GM21786 (cell line): ENCODE results near the gene CCNDBP1.

Experiments
- ATAC-seq: cut with Tn5 transposase; IDR thresholded peaks from one replicate; pipeline ENCODE4 v1.9.1; 2021; ENCODE audit not compliant: unreplicated experiment

The CCNDBP1 gene

DNA sequence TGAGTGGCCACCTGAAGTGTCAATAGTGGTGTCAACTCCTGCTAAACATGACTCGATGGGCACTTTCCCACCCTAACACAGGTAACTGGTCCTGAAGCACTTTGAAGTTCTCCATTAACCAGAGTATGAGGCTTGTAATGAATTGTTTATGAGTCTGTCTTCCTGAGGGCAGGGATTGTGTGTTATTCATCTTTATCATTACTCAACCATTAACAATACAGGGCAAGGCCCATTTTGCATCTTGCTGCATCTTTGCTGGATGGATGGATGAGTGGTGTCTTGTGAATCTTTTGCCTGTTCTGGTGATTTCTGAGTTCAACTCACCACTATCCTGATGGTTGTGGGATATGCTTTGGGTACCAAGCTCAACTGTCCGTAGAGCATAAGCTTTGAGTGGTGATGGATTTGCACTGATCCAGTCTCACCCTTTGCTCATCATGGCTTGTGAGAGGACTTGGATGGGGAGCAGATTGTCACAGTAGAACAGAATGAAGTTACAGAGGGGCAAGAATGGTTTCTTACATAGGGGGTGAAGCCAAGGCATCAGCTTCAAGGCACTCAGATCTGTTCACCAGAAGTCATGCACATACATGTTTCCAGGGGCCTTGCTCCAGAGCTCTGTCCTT lies 57.9 kb downstream of the CCNDBP1 start:
- ATAC-seq: no peak

DNA sequence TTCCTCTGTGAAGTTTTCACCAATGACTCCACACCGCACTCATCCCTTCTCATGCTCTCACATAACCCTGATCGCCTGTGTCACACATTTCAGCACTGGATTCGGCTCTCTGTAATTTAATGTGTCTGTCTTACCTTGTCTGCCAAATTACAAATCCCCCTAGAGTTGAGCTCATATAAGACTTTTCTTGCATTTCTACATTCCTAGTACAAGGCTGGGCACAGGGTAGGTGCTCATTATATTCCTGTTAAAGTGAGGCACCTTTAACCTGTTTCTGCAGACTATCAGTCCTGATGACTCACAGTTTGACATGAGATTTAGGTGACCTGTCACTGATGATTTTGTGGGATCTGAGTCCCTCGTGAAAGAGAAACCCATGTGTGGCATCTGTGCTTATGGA lies 58.9 kb downstream of the CCNDBP1 start:
- ATAC-seq: no peak

DNA sequence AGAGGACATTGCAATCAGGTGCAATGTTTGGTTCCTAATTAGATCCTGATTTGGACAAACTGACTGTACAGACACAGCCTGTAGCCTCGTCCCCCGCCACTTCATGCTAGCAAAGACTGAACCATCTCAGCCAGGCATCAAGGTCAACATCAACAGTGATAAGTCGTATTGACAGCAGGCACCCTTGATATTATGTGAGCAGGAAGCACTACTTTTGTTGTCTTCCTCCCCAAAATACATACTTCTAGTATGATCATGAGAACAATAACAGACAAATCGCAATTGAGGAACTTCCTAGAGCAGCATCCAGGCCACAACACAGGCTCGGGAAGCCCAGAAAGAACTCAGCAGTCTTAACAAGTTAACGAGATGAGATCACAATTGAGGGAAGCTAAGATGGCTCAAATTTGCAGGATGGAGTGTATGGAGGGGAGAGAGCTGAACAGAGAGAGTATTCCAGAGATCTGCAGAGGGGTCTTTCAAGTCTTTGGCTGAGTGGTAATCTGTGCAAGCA lies 61.1 kb downstream of the CCNDBP1 start:
- no peak for ATAC-seq
